Measurements from ENCODE around the gene TEKT5. TPM values are rescaled to one million over a fixed set of nuclear protein-coding genes. Genes with fewer than 3 reads are reported as not detected.

TEKT5 gene
- total RNA-seq, 1 experiment from 2014 or later: not detected

DNA sequence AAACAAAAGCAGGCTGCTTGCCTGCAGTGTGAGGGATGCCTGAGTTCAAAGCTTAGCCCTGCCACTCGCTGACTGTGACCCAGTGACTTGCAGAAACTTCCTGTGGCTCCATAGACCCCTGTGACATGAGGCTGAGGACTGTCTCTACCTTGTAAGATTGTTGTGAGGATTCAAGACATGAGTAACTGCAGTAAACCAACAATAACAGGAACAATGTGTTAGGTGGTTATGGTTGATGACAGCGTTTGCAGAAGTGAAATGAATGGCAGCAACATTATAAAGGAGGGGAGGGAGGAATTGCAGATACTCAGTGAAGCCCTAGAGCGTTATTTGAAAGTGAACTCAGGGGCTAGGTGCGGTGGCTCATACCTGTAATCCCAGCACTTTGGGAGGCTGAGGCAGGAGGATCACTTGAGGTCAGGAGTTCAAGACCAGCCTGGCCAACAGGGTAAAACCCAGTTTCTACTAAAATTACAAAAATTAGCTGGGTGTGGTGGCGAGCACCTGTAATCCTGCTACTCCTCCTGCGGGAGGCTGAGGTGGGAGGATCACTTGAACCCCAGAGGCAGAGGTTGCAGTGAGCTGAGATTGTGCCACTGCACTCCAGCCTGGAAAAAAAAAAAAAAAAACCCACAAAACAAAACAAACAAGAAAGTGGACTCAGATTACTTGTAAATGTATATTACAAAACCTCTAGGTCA, 80.8 kb downstream of the TEKT5 start:
- TF ChIP-seq POLR2AphosphoS5 (IDR thresholded peaks at IDR 0.05; ENCODE audit: low read depth, low read length): no peak
- no peak for TF ChIP-seq TCF7L2 (IDR thresholded peaks at IDR 0.05; ENCODE audit: low read depth, low read length)
- TF ChIP-seq, protein P1, sequence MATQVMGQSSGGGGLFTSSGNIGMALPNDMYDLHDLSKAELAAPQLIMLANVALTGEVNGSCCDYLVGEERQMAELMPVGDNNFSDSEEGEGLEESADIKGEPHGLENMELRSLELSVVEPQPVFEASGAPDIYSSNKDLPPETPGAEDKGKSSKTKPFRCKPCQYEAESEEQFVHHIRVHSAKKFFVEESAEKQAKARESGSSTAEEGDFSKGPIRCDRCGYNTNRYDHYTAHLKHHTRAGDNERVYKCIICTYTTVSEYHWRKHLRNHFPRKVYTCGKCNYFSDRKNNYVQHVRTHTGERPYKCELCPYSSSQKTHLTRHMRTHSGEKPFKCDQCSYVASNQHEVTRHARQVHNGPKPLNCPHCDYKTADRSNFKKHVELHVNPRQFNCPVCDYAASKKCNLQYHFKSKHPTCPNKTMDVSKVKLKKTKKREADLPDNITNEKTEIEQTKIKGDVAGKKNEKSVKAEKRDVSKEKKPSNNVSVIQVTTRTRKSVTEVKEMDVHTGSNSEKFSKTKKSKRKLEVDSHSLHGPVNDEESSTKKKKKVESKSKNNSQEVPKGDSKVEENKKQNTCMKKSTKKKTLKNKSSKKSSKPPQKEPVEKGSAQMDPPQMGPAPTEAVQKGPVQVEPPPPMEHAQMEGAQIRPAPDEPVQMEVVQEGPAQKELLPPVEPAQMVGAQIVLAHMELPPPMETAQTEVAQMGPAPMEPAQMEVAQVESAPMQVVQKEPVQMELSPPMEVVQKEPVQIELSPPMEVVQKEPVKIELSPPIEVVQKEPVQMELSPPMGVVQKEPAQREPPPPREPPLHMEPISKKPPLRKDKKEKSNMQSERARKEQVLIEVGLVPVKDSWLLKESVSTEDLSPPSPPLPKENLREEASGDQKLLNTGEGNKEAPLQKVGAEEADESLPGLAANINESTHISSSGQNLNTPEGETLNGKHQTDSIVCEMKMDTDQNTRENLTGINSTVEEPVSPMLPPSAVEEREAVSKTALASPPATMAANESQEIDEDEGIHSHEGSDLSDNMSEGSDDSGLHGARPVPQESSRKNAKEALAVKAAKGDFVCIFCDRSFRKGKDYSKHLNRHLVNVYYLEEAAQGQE (IDR thresholded peaks at IDR 0.05; ENCODE audit: insufficient read depth in 1 of 2, low read depth in 2 of 2, low read length in 1 of 2): no peak
- TF ChIP-seq, protein P2, sequence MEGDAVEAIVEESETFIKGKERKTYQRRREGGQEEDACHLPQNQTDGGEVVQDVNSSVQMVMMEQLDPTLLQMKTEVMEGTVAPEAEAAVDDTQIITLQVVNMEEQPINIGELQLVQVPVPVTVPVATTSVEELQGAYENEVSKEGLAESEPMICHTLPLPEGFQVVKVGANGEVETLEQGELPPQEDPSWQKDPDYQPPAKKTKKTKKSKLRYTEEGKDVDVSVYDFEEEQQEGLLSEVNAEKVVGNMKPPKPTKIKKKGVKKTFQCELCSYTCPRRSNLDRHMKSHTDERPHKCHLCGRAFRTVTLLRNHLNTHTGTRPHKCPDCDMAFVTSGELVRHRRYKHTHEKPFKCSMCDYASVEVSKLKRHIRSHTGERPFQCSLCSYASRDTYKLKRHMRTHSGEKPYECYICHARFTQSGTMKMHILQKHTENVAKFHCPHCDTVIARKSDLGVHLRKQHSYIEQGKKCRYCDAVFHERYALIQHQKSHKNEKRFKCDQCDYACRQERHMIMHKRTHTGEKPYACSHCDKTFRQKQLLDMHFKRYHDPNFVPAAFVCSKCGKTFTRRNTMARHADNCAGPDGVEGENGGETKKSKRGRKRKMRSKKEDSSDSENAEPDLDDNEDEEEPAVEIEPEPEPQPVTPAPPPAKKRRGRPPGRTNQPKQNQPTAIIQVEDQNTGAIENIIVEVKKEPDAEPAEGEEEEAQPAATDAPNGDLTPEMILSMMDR (IDR thresholded peaks at IDR 0.05): no peak
- TF ChIP-seq SIN3A (IDR thresholded peaks at IDR 0.05; ENCODE audit: borderline replicate concordance, insufficient read depth, low read depth, low read length): no peak
- in situ Hi-C loops (cut with HindIII; ENCODE audit: low pct_unique_long_range_greater_than_20kb, low sequenced_read_pairs): no loop called here
- Histone ChIP-seq H3K36me3 (ENCODE audit: control insufficient read depth, insufficient read depth, low read length) (no peaks in the 10 kb centered on the region), H3K27ac (ENCODE audit: low read length) (no peak overlapping the region), H3K9me3 (ENCODE audit: control insufficient read depth, insufficient read depth, low read depth, low read length) (no peaks in the 10 kb centered on the region), H3K27me3 (ENCODE audit: control insufficient read depth, insufficient read depth, low read length) (no peaks in the 10 kb centered on the region), H3K4me3 (ENCODE audit: low read depth in 2 of 2, low read length in 2 of 2) (no peak overlapping the region), H3K4me1 (ENCODE audit: control insufficient read depth, insufficient read depth, low read length) (peaks cover 4% of the 10 kb centered on the region; the same call in 1 of the 2 replicates)
- POLR2A ChIA-PET: no interaction called here
- intact Hi-C loops (cut with micrococcal nuclease; ENCODE audit: unreplicated experiment): no loop called here
- no TSS peak for BruUV-seq (replicated peaks)
- ATAC-seq (no peak), DNase-seq (ENCODE audit: low read depth, low spot score) (no peak)
- CTCF ChIA-PET: no interaction called here

DNA sequence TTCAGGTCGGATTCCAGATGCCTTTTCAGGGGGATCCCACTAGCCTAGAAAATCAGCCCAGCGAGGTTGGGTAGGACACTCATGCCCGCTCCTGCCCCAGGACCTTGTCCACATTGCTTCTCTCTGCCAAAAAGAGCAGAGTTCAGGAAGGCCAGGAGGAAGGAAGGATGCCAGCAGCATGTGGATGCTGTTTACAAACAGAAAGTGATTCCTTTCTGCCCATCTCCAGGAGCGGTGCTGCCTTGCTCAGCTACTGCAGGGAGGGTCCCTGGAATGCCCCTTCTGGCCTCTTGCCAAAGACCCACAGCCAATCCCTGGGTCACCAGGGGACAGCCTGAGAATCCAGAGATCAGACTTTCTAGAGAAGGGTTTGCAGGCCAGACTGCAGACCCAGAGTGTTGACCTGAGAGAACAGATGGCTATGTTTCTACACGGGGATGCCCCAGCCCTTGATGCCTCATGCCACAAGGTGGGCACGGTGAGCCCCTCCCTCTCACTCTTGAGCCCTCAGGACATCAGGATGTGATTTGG, 82.0 kb downstream of the TEKT5 start:
- Histone ChIP-seq H3K27me3 (ENCODE audit: control insufficient read depth, insufficient read depth, low read length) (no peaks in the 10 kb centered on the region), H3K36me3 (ENCODE audit: control insufficient read depth, insufficient read depth, low read length) (no peaks in the 10 kb centered on the region), H3K4me1 (ENCODE audit: control insufficient read depth, insufficient read depth, low read length) (no peaks in the 10 kb centered on the region), H3K27ac (ENCODE audit: low read length) (no peak overlapping the region), H3K4me3 (ENCODE audit: low read depth in 2 of 2, low read length in 2 of 2) (no peak overlapping the region), H3K9me3 (ENCODE audit: control insufficient read depth, insufficient read depth, low read depth, low read length) (no peaks in the 10 kb centered on the region)
- POLR2A ChIA-PET: no interaction called here
- in situ Hi-C loops (cut with HindIII; ENCODE audit: low pct_unique_long_range_greater_than_20kb, low sequenced_read_pairs): no loop called here
- no TSS peak for BruUV-seq (replicated peaks)
- DNase-seq (ENCODE audit: low read depth, low spot score) (no peak), ATAC-seq (no peak)
- intact Hi-C loops (cut with micrococcal nuclease; ENCODE audit: unreplicated experiment): no loop called here
- CTCF ChIA-PET: no interaction called here
- TF ChIP-seq, protein P1 (IDR thresholded peaks at IDR 0.05; ENCODE audit: insufficient read depth in 1 of 2, low read depth in 2 of 2, low read length in 1 of 2): no peak
- TF ChIP-seq POLR2AphosphoS5 (IDR thresholded peaks at IDR 0.05; ENCODE audit: low read depth, low read length) (no peak), SIN3A (IDR thresholded peaks at IDR 0.05; ENCODE audit: borderline replicate concordance, insufficient read depth, low read depth, low read length) (no peak), TCF7L2 (IDR thresholded peaks at IDR 0.05; ENCODE audit: low read depth, low read length) (no peak)
- TF ChIP-seq, protein P2 (IDR thresholded peaks at IDR 0.05): no peak
